CD4-positive, alpha-beta T cell treated with Interleukin-10 for 1 hour (primary cell): ENCODE measurements around the gene UQCRC1.

Source experiments
- DNase-seq: peaks from one replicate; pipeline ENCODE4 v3.0.0-alpha.2; 2020

Gene UQCRC1

DNA sequence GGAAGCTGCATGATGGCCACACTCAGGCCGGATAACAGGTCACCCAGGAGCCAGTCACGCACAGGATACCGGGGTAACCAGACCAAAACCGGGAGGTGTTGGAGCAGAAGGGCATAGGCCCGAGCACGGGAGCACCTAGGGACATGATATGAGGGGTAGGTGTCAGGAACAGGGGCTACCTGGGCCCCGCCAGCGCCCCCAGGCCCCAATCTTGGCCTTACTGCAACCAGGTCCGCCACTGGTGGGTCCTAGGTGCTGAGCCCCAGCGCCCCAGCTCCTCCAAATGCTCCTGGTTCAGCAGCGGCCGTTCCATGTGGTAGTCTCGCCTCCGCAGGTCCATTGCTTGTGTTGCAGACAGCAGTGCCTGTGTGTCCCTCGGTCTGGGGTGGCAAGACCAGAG lies 23.8 kb upstream of the UQCRC1 start:
- no peak for DNase-seq

DNA sequence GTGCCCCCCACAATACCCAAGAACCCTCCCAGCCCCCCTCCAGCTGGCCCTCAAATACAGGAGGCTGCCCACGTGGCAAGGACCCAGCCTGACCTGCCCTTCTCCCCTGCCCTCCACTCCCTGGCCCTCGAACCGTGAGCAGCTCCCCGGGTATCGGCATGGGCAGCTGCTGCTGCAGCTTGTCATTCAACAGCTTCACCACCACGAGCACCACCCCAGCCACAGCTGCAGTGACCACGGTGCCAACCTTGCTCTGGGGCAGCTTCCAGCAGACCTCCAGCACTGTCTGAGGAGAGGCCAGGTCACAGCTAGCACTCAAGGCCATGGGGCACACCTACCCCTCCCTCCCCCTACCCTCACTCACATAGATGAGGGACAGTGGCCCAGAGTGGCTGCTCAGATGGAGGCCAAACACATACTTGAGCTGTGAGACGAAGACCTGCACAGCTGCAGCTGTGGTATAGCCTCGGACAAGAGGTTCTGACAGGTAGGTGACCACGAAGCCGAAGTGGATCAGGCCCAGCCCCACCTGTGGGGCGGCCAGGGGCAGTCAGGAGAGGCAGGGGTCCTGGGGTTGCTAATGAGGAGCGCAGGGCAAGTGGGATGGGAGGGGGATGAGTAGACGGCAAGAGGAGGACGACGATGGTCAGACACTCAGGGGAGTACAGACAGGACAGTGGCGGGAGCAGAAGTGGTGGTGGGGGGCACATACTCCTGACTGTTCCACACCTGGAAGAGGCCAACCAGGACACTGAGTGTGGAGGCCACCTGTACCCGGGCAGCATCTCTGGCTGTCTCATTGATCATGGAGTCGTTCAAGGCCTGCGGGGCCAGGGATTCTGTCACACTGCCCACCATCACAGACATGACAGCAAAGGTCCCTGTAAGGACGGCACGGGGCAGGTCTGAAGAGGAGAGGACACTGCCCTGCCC lies 22.3 kb upstream of the UQCRC1 start:
- no peak for DNase-seq

DNA sequence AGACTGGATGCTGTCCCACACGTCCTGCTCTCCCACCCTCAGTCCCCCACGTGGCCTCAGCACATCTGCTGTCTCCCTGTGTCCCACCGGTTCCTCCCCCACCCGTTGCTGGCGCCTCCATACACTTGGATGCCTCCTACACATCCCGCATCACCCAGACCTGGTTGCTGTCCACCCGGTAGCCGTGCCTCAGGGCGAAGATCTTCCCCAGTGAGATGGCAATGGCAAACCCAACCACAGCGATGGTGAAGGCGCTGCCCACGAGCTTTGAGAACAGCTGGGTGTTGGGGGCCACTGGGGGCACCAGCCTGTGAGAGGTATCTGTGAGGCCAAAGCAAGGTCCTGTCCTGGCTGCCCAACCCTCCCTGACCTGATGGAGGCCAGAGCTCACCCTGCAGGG lies 21.4 kb upstream of the UQCRC1 start:
- no peak for DNase-seq

DNA sequence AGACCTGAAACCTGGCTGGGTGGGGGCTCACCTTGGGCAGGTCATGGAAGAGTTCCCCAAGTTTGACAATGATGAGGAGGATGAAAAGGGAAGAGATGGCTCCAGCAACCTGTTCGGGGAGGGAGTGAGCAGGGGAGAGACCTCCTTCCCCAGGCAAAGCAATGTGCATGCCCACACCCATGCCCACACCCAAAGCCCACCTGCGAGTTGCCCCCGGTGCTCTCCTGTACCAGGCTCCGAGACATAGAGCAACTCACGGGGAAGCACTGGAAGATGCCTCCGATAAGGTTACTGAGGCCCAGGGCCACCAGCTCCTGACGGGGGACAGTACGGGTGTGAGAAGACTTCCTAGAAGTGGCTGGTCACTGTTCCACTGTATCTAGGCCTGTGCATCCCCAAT lies 21.0 kb upstream of the UQCRC1 start:
- no peak for DNase-seq

DNA sequence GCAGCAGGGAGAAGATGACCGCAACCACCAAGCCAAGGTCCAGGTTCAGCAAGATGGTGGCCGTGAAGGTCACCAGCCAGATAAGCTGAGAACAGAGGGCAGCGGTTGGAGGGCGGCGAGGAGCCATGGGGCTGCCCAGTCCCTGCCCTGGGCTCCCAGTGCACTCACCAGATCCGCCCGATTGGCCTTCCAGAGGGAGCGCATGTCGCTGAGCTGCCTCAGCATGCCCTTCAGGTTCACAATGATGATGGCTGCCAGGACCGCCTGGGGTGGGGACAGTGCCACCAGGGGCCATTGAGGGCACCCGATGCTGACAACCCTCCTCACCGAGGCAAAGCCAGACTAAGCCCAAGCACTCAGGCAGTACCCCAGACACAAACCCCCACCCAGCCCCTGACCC lies 20.4 kb upstream of the UQCRC1 start:
- DNase-seq = no peak

DNA sequence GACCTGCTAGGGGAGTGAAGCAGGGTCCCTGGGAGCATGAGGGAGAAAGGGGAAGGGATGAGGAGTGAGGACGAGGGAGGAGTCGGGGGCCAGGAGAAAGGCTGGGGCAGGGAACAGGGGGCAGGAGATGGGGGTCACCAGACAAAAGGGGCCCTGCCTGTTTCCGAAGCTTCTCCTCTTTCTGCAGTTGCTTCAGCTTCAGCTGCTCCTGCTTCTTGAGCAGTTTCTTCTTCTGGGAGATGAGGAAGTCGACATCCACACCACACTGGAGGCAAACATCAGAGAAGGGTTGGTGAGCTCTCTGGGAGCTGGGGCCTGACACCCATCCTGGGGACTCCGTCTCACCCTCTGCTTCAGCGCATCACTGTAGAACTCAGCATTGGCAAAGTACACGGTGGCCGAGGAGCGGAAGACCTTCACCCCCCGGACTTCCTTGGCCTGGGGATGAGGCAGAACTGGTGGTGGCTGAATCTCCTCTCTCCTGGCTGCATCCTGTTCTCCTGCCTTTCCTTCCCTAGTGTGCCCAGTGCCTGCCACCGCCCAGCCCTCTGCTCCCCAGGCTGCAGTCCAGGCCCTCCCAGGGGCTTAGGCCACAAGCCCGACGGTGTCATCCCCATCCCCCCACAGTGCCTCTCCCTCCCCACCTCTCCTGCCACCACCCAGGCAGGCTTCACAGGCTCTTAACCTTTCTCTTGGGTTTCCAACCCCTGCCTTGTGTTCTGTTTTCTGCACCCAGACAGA lies 19.0 kb upstream of the UQCRC1 start:
- DNase-seq = no peak

DNA sequence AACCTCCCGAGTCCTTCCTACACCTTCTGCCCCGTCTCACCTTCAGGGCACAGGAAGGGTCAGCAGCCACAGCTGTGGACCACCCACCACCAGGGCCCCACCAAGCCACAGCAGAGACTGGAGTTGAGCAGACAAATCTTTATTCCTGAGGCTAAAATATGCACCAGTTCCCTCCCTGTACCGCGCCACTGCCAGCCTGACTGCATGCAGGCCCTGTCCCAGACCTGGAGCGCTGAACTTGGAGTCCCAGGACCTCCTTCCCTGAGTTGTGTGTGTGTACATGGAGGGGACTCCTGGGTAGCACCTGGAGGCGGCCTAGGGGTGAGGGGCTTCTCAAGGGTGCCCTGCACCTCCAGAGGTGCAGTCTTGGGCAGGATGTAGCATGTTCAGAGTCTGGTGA lies 16.2 kb upstream of the UQCRC1 start:
- no peak for DNase-seq

DNA sequence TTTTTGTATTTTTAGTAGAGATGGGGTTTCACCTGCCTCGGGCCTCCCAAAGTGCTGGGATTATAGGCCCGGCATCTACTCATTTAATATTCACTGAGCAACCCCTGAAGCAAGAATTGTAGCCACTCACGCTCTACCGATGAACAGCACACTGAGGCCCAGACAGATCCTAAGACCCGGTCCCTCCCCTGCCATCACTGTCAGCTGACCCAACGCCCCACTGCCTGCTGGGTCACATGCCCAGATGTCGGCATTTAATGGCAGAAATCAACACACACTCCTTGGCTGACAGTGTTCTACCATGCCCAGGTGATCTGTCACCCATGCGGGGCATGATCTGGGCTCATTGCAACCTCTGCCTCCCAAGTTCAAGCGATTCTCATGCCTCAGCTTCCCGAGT lies 15.3 kb upstream of the UQCRC1 start:
- no peak for DNase-seq

DNA sequence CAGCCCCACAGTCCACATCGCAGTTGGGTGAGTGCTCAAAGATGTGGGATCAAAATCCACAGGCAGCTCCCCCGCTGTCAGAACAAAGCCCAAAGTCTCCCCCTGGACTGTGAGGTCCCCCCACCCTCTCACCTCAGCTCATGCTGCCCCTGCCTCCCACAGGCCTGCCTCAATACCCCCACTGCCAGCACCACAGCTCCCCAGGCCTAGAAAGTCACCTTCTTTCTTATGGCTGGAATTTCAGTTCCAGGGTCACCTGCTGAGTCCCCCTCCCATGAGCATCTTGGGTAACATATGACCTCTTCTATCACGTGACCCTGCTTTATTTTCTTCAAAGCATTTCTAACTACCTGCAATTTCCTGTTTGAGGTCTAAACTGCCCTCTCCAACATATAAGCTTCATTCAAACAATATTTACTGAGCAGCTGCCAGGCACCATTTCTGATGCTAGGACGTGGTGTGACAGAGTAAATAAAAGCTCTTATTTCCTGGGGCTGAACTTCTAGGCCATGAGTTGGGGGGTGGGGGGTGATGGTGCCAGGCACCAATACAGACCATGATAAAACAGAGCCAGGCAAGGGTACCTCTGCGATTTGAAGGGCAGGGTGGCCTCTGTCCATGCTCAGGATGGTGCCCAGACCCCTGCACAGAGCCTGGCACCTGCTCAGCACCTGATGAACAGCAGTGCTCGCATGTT lies 14.6 kb upstream of the UQCRC1 start:
- DNase-seq = no peak

DNA sequence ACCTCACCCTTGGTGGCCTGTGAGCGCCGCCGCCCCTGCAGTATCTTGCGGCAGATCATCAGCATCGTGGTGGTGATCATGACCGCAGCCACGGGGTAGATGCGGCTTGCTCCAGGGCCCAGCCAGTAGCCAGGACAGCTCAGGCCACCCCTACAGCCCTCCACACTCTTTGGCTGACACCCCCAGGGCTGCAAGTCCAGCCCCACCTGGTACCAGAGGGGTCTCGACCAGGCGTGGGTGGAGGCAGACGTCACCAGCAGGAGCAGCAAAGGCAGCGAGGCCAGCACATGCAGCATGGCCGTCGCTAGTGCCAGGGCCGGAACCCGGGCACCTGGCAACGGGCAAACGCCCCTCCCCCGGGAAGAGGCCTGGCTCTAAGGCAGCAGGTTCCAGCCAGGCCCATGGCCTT lies 12.0 kb upstream of the UQCRC1 start, which contains the start of gene TMEM89:
Gene TMEM89 (minus strand): TSS at position 309 of the 409 bp plus-strand sequence. CDS start 13 bp downstream, at position 296.
- no peak for DNase-seq

DNA sequence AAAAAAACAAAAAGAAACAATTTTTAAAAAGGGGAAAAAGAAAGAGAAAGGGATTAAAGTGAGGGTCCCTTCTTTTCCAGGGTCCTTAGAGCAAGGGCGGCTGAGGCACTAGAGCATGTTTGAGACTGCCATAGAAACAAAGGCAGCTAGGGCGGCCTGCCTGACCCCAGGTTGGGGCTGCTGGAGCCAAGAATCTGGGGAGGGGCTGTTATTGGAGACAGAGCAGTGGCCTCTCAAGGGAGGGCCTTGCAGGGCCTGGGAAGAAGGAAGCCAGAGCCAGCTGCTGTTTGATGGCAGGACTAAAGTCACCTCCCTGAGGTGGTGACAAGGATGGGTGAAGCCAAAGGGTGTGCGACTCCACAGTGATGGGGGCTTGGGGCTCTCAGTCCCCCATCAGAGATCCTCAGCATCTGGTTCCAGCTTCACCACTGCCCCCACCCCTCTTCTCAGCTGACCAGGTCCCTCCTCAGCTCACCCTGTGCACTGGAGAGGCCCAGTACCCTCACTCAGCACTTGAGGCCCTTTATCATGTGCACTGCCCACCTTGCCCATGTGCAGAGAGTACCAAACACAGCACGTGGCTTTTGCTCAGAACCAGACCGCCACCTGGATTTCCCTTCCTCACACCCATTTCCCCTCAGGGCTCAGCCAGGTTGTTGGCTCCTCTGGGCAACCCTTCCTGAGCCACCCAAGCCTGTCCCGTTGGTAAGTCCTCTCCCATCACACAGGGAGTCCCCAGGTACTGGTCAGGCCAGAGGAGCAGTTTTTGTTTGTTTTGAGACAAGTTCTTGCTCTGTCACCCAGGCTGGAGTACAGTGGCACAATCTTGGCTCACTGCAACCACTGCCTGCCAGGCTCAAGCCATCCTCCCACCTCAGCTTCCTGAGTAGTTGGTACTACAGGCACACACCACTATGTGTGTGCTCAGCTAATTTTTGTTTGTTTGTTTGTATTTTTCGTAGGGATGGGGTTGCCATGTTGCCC lies 10.4 kb upstream of the UQCRC1 start:
- DNase-seq = no peak

DNA sequence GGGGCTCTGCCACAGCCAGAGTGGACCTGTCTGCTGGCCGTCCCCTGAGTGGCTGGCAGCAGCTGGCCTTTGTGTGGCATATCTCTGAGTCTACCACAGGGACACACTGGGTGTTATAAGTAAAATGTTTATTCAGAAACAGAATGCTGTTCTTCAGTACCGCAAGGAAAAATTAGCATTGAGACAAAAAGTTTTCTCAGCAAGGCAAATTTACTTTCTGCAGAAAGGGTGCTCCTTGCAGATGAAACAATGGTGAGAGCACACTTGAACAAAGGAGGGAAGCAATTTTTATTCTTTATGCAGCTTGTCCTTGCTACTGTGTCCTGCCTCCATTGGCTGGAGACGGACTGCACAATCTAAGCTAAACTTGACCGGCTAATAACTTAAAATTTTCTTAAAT lies 8.1 kb upstream of the UQCRC1 start:
- DNase-seq = no peak

DNA sequence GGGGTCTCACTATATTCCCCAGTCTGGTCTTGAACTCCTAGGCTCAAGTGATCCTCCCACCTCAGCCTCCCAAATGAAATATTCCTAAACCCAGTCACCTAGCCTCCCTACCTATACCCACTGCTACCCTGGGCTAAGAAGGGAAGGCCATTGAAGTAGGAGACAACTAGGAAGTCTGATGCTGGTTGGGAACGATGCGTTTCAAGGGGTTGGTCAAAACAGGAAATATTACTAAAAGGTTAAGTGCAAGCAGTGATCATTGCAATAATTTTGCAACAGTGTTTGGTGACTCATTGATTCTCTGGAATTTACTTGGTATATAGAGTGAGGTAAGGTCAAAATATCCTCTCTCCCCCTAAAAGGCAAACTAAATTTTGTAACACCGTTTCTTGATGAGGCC lies 4.6 kb upstream of the UQCRC1 start:
- DNase-seq = no peak

DNA sequence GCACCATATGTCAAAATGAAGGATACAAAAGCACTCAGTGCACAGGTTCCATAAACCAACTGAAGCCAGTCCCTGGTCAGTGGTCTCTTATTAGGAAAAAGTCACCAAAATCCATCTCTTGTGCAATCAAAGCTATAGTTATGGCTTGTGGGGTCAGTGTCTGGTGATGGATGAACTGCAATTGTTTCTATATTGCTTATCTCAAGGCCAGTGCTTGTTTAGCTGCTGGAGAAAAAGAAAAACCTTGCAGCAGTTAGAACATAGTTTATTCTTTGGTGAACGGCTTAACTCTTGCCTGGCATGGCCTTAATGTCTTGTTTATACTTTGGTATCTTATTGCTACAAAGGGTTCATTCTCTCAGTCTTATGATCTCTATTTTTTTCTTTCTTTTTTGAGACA lies 2.9 kb upstream of the UQCRC1 start:
- DNase-seq = no peak

DNA sequence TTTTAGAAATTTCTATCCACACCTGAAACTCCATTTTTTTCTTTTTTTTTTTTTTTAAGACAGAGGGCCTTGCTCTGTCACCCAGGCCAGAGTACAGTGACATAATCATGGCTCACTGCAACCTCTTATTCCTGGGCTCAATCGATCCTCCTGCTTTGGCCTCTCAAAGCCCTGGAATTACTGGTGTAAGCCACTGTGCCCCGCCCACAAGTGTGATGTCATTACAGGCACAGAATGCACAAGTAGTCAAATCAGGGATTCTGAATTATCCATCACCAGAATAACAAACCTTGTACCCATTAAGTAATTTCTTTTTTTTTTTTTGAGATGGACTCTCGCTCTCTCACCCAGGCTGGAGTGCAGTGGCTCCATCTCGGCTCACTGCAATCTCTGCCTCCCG lies 1.9 kb downstream of the UQCRC1 start:
- DNase-seq = no peak

DNA sequence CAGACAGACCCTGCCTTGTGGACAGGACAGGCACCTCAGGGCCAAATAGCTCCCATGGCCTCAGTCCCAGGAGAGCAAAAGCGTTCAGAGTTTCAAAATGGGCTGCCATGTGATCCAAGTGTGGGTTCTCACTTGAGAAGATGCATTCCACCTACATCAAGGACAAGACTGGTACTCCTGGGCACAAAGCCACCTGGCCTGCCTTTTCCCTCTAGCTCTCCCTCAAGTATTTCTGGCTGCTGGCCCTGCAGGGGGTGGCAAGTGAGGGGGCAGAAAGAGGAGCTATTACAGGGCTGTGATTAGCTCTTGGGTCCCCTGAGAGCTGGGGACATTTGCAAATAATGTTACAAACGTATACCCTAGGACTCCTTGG lies 7.8 kb downstream of the UQCRC1 start:
- no peak for DNase-seq

DNA sequence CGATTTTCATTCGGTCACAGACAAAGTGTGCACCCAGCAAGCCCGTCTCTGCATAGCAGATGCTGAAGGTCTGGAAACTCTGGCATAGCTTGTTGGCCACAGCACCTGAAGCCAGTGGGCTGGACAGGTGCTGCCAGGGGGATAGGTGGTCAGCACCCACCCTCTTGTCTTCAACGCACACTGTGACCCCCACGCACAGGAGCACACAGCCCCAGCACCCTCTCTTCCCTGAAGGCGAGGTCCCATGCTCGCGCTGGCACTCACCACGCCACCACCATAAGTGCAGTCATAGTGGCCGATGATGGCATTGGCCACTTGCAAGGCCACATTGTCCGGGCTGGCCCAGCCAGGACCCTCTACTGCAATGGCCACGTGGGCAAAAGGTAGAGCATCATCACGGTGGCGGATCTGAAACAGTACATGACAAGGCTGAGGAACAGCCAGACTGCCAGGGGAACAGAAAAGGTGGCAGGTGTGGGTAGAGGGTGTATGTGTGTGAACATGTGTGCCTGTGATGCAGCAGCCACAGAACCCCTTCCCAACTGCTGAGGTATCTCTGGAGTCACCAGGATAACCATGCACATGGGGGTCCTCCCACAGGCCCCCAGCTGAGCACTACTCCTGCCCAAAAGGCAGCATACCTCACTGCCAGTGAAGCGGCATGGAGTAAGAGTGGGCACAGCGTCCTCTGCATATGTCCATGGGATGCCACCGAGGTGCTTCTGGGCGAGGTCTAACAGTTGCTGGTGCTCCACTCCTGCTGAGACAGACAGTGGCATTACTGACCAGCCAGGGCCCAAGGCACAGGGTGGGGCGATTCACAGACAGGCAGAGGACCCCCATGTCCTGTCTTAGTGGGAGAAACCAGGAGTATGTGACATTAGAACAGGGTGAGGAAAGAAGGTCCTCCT lies 8.5 kb downstream of the UQCRC1 start:
- DNase-seq = no peak

DNA sequence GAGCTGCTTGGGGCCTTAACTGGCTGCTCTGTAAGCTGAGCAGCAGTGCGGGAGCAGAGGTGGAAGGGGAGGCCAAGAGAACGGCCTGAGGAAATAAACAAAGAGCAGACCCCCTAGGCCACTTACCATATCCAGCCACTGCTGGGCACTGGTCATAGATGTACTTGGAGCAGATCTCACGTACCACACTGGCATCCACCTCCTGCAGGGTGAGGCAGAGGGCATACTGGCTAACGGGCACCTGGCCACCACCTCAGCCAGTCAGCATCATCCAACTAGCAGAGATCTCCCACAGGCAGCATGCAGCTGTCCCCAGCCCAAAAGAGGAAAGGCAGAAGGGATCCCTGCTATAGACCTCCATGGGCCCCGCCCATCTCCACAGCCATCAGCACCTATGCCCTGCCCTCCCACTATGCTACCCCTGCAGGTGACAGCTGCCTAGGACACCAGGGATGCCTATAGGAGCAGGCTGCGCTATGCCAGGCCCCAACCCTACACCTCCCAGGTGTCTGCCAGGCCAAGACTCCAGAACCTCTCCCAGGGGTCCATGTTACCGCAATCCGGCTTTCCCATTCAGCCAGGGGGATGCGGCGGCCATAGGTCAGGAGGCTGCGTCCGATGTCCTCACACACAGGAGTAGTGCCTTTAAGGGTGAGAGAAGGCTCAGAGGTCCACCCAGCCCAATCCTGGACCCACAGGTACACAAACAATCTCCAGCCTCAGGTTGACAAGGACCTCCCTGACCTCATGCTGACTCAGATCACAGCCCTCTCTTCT lies 9.7 kb downstream of the UQCRC1 start:
- no peak for DNase-seq

DNA sequence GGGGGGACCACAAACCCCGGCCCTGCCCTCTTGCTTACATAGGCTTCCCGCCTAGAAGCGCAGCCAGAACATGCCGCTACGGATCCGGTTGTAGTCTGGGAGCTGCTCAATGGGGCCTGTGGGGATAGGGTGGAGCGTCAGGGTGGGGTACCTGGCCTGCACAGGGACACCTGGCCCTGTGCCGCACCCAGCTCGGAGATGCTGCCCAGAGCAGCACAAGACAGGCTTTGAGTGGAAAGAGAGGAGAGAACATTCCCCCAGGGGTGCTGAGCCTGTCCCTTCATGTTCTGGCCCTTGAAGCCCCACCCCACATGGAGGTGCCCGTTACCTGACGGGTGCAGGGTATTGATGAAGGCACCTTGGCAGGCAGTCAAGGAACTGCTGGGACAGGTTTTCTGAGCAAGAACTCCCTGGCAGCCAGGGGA lies 10.4 kb downstream of the UQCRC1 start:
- DNase-seq = no peak

DNA sequence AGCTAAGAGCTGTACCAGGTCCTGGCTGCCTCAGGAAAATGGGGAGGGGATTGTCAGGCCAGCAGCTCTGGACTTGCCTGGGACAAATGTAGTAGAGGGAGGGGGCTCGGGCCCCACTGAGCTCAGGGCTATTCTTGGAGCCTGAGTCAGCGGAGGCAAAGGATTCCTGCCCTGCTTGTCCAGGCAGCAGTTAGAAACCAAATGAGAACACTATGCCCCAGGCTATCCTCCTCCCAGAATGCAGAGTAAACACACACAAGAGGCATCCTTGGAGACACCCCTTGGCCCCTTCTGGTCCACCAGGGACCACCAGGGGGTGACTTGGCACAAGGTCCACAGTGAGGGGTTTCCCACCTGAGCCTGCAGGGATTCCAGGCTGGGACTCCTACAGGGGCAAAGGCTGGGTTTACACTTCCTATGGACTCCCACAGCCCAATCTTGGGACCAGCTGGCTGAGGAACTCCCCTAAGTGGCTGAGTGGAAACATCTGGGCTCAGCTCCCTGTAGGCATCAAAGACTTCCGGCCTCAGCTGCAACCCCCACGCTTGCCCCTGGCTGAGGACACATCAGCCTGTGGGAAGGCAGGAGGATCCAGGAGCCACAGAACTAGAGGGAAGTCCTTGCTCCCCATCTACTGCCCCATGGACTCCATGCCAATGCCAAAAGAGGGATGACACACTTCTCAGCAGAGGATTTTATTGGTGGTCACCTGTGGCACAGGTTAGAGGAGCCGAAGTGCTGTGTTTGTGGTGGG lies 10.9 kb downstream of the UQCRC1 start:
- no peak for DNase-seq
